GM19193 (cell line): ENCODE measurements around the gene PLAC9.

Experiments
- POLR2A ChIP-seq: IDR thresholded peaks from 4 replicates; pipeline ENCODE4 v1.6.1; 2011; ENCODE audit not compliant: insufficient read depth, insufficient read length; ENCODE audit errors: extremely low read depth

The PLAC9 gene

GRCh38 chr10:80136134-80136571, 3.6 kb downstream of the PLAC9 start:
- TF ChIP-seq POLR2A, result no peak

- no peak for TF ChIP-seq POLR2A
Measured at GRCh38 chr10:80137031-80137862, 4.7 kb downstream of the PLAC9 start.

- no peak for TF ChIP-seq POLR2A
Measured at GRCh38 chr10:80137920-80138319, 5.4 kb downstream of the PLAC9 start.

- no peak for TF ChIP-seq POLR2A
Measured at GRCh38 chr10:80139265-80139664, 6.7 kb downstream of the PLAC9 start.

- no peak for TF ChIP-seq POLR2A
Measured at GRCh38 chr10:80140251-80140650, 7.7 kb downstream of the PLAC9 start.

- TF ChIP-seq POLR2A, result no peak
Measured at GRCh38 chr10:80141696-80142460, 9.3 kb downstream of the PLAC9 start.

GRCh38 chr10:80144067-80144695, 11.7 kb downstream of the PLAC9 start:
- TF ChIP-seq POLR2A, result no peak

GRCh38 chr10:80144696-80145131, 12.2 kb downstream of the PLAC9 start:
- TF ChIP-seq POLR2A, result peak; percentile 31

GRCh38 chr10:80146918-80147317, 14.4 kb downstream of the PLAC9 start:
- TF ChIP-seq POLR2A, result no peak

GRCh38 chr10:80148166-80148805, 15.8 kb downstream of the PLAC9 start:
- no peak for TF ChIP-seq POLR2A

- no peak for TF ChIP-seq POLR2A
Measured at GRCh38 chr10:80149123-80149522, 16.6 kb downstream of the PLAC9 start.

- TF ChIP-seq POLR2A, result no peak
Measured at GRCh38 chr10:80150172-80150571, 17.6 kb downstream of the PLAC9 start.

GRCh38 chr10:80152820-80153219, 20.3 kb downstream of the PLAC9 start:
- TF ChIP-seq POLR2A, result no peak

- no peak for TF ChIP-seq POLR2A
Measured at GRCh38 chr10:80153460-80153859, 20.9 kb downstream of the PLAC9 start.

GRCh38 chr10:80154626-80154977, 22.1 kb downstream of the PLAC9 start:
- TF ChIP-seq POLR2A, result no peak
